Natural killer cell treated with Interleukin-12 subunit alpha and Interleukin-12 subunit beta and Interleukin-15 and Interleukin-18, amount 100 ng/mL, for 72 hours (primary cell): ENCODE results near the gene REXO2. TPM values are rescaled to one million over a fixed set of nuclear protein-coding genes. Genes with fewer than 3 reads are reported as not detected.

ENCODE experiments used
- ATAC-seq, 2 donors: fragments of 150-1000 bp; cut with Tn5 transposase in 1 of 2; sonication (Bioruptor Pico), chemical (Tn5 transposase) in 1 of 2; 2 replicates each; pipeline ENCODE4 v1.10.0; 2021
- DNase-seq: peaks from one replicate; pipeline ENCODE4 v3.0.0; 2022; ENCODE audit warnings: low spot score
- H3K27ac Mint-ChIP-seq, 2 donors: 1 replicate in 1 of 2; 2 replicates in 1 of 2; pipeline ENCODE4 v1.8.0; 2022; ENCODE audit warnings: mixed read lengths in 2 of 2, mild to moderate bottlenecking in 1 of 2, moderate library complexity in 1 of 2
- H3K27me3 Mint-ChIP-seq, 2 donors: 1 replicate in 1 of 2; 2 replicates in 1 of 2; pipeline ENCODE4 v1.8.0; 2022; ENCODE audit warnings: mixed read lengths in 2 of 2
- H3K36me3 Mint-ChIP-seq: one replicate; pipeline ENCODE4 v1.8.0; 2022; ENCODE audit warnings: mixed read lengths
- H3K4me1 Mint-ChIP-seq, 2 donors: 1 replicate in 1 of 2; 2 replicates in 1 of 2; pipeline ENCODE4 v1.8.0; 2022; ENCODE audit warnings: low read depth in 2 of 2, mixed read lengths in 2 of 2, mild to moderate bottlenecking in 1 of 2
- H3K4me3 Mint-ChIP-seq: one replicate; pipeline ENCODE4 v1.8.0; 2022; ENCODE audit warnings: mixed read lengths
- H3K9me3 Mint-ChIP-seq: 2 replicates; pipeline ENCODE4 v1.8.0; 2022; ENCODE audit warnings: mixed read lengths
- total RNA-seq, 2 donors: library from RNA; stranded (reverse); gene quantifications; one replicate each; pipeline ENCODE4 v1.2.3, GENCODE V29; 2022

The REXO2 gene
- total RNA-seq, 2 donors from 2014 or later, result 43.8 to 49.6 TPM

DNA sequence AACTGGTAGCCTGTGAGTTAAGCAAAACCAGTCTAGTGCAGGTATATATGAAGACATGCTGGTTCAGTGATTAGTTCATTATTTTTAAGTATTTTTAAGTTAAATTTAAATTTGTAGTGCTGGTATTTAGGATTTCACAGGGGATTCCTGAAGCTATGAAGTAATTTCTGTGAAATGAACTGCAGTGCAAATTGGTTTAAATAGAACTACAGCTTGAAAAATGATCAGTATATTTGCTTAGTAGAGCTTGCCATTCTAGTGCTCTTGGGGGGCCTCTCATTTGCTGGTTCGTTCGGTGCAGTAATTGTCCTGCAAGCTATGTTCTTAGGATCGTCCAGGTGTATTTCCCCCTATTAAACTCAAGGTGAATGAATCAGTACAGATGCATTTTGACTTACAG, 13.1 kb downstream of the REXO2 start:
- H3K9me3 Mint-ChIP-seq, result no peaks in the 10 kb centered on the region
- peaks cover 5% of the 10 kb centered on the region for H3K36me3 Mint-ChIP-seq
- DNase-seq, result no peak
- no peak overlapping the region for H3K27ac Mint-ChIP-seq
- H3K27me3 Mint-ChIP-seq, result no peaks in the 10 kb centered on the region
- H3K4me3 Mint-ChIP-seq, result no peak overlapping the region
- H3K4me1 Mint-ChIP-seq, result peaks cover 0 to under 1% of the 10 kb centered on the region in 2 donors
- no peak for ATAC-seq

DNA sequence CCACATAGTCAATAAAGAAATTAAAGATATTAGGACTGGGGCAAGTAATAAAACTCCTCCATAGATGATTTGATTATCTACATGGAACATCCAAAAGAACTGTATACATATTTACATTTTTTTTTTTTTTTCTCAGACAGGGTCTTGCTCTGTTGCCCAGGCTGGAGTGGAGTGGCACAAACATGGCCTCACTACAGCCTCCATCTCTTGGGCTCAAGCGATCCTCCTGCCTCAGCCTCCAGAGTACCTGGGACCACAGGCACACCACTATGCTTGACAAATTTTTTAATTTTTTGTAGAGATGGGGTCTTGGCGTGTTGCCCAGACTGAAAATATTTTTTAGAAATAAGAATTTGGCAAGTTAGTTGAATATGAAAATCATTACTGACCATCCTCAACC, 24.7 kb downstream of the REXO2 start:
- DNase-seq, result no peak
- peaks cover 11% of the 10 kb centered on the region for H3K36me3 Mint-ChIP-seq
- no peaks in the 10 kb centered on the region for H3K27me3 Mint-ChIP-seq

DNA sequence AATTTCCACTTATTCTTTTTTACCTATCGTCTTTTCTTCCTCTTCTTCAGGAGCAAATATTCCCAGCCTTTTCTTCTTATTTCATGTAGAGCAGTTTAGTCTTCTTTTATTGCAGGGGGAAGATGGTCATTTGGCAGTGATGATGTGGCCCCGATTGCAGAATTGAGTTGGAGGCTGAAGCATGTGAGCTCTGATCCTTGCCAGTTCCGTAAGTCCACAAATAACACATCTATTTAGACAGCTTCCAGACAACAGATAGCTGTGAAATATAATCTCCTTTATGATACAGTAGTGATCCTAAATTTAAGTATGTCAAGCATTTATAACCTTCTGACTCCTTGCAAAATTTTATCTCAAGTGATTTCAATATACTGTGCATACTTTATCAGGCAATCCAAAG, 27.5 kb downstream of the REXO2 start:
- Mint-ChIP-seq H3K27ac (no peak overlapping the region), H3K36me3 (peaks cover 9% of the 10 kb centered on the region)

More for the DNA sequence above, 24.7 kb downstream of the REXO2 start:
- Mint-ChIP-seq H3K4me1 (no peaks in the 10 kb centered on the region), H3K9me3 (peaks cover 3% of the 10 kb centered on the region), H3K27ac (no peak overlapping the region), H3K4me3 (no peak overlapping the region)
- no peak for ATAC-seq

DNA sequence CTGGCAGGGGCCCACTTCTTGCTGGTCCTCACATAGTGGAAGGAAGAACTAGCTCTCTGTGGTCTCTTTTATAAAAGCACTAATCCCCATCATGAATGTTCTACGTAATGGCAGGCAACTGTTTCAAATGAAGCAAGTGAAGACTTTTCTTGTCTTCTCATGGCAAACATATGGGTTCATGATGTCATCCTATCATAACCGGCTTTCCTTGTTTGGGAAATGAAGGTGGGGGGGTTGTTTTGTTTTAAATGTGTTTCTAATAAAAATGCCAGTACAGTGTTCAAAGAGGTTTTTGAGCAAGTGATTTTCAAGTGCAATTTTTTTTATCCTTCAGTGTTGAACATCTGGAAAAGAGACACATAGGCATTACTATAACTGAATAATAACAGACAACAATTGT, 33.4 kb downstream of the REXO2 start:
- Mint-ChIP-seq H3K27ac (no peak overlapping the region), H3K4me1 (no peaks in the 10 kb centered on the region), H3K36me3 (no peaks in the 10 kb centered on the region), H3K4me3 (no peak overlapping the region), H3K27me3 (peaks cover 19 to 25% of the 10 kb centered on the region in 2 donors), H3K9me3 (no peaks in the 10 kb centered on the region)
- ATAC-seq, result no peak
- no peak for DNase-seq

More for the DNA sequence above, 27.5 kb downstream of the REXO2 start:
- Mint-ChIP-seq H3K4me3 (no peak overlapping the region), H3K9me3 (peaks cover 3% of the 10 kb centered on the region), H3K27me3 (no peaks in the 10 kb centered on the region), H3K4me1 (no peaks in the 10 kb centered on the region)
- DNase-seq (no peak), ATAC-seq (no peak)

DNA sequence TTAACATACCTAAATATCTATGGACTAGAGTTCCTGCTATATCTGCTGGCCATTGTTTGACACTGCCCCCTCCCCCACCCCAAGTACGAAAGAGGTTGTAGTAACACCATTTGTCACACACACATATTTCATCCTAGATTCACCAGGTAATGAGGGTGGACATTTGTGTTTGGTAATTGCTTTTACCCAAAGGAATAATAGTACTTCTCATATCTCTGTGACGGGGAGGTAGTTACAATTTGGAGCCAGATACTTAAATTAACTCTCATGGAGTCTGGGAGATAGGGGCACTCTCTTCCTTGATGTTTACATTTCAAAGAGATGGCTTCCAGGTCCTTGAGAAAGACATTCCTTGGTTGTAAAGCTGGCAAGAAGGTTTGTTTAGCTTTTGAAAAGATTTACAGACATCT, 38.7 kb downstream of the REXO2 start:
- peaks cover 27 to 39% of the 10 kb centered on the region in 2 donors for H3K27me3 Mint-ChIP-seq
- no peak for DNase-seq
- H3K27ac Mint-ChIP-seq, result no peak overlapping the region
- ATAC-seq, result no peak
- H3K4me1 Mint-ChIP-seq, result no peaks in the 10 kb centered on the region
- no peaks in the 10 kb centered on the region for H3K36me3 Mint-ChIP-seq
- H3K4me3 Mint-ChIP-seq, result no peak overlapping the region
- H3K9me3 Mint-ChIP-seq, result no peaks in the 10 kb centered on the region

DNA sequence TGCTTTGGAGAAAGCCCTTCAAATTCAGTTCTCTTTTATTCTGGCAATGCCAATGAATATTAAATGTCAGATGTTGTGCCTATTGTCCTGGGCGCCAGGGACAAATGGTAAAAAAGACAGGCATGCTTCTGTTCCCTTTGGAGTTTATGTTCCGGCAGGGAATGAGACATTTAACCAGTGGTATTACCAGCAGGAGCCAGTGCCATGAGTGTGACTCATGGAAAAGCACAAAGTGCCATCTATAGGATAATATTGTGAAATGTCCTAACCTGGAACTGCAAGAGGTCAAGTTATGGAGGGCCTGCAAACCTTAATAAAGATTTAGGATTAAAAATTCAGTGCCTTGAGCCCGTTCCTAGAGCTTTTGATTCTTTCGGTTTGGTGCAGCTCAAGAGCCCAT, 39.5 kb downstream of the REXO2 start:
- DNase-seq (no peak), ATAC-seq (no peak)
- no peak overlapping the region for H3K27ac Mint-ChIP-seq
- peaks cover 25 to 37% of the 10 kb centered on the region in 2 donors for H3K27me3 Mint-ChIP-seq
- H3K9me3 Mint-ChIP-seq, result no peaks in the 10 kb centered on the region
- H3K4me3 Mint-ChIP-seq, result no peak overlapping the region
- no peaks in the 10 kb centered on the region for H3K4me1 Mint-ChIP-seq
- no peaks in the 10 kb centered on the region for H3K36me3 Mint-ChIP-seq

DNA sequence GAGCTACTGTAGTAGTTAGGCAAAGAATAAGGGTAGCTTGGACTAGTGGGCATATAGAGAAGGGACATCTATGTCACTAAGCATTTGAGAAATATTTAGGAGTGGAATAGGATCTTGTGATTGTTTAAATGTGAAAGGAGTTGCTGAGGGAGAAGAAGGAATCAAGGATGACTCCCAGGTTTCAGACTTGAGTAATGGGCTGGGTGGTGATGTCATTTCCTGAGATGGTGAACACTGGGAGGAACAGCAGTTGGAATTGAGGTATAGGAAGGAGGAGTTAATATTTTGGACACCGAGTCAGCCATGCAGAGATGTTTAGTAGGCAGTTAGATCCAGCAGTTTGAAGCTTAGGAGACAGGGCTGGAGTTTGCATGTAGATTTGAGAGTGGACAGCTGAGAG, 40.1 kb downstream of the REXO2 start:
- H3K4me1 Mint-ChIP-seq, result no peaks in the 10 kb centered on the region

DNA sequence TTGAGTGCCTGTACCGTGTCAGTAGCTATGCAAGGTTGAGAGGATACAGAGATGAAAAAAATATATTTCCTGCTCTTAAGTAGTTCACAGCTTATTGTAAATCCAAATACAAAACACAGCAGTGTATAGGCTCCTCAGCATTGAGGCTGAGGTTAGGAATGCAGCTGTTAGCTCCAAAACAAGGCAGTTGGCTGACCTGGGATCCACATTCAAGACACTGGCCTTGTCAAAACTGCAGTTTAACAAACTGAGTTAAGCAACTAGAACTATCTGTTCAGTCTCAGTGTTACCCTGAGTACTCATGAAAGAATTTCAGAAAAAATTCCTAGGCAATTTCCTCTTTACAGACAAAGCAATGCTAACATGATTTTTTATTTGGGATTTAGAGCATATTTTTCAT, 42.8 kb downstream of the REXO2 start:
- H3K9me3 Mint-ChIP-seq, result no peaks in the 10 kb centered on the region
- ATAC-seq (no peak), DNase-seq (no peak)
- peaks cover 17 to 30% of the 10 kb centered on the region in 2 donors for H3K27me3 Mint-ChIP-seq
- H3K27ac Mint-ChIP-seq, result no peak overlapping the region
- no peak overlapping the region for H3K4me3 Mint-ChIP-seq
- no peaks in the 10 kb centered on the region for H3K4me1 Mint-ChIP-seq
- H3K36me3 Mint-ChIP-seq, result no peaks in the 10 kb centered on the region

More for the DNA sequence above, 40.1 kb downstream of the REXO2 start:
- H3K4me3 Mint-ChIP-seq, result no peak overlapping the region
- no peak for DNase-seq
- no peaks in the 10 kb centered on the region for H3K9me3 Mint-ChIP-seq
- H3K27ac Mint-ChIP-seq, result no peak overlapping the region
- ATAC-seq, result no peak
- peaks cover 22 to 36% of the 10 kb centered on the region in 2 donors for H3K27me3 Mint-ChIP-seq
- H3K36me3 Mint-ChIP-seq, result no peaks in the 10 kb centered on the region

DNA sequence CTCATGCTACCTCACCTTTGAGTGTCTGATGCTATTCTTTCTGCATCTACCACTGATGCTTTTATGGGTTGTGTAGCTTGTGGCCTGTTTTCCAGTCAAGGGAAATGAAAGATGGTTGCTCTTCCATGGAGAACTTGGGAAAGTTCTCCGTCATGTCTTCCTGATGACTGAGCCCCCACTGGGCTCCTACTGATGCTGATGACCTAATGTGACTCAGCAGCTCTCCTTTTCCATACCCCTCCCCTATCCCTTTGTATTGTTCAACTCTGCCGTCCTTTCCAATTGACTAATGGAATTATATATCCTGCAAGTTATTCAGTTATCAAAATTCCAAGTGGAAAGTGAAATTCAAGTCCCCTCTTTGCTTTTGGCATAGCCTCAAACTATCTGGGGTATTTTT, 44.7 kb downstream of the REXO2 start:
- Mint-ChIP-seq H3K27ac (no peak overlapping the region), H3K9me3 (peaks cover 2% of the 10 kb centered on the region), H3K36me3 (no peaks in the 10 kb centered on the region), H3K4me3 (no peak overlapping the region), H3K27me3 (peaks cover 19 to 41% of the 10 kb centered on the region in 2 donors), H3K4me1 (no peaks in the 10 kb centered on the region)
- DNase-seq, result no peak
- ATAC-seq, result no peak

DNA sequence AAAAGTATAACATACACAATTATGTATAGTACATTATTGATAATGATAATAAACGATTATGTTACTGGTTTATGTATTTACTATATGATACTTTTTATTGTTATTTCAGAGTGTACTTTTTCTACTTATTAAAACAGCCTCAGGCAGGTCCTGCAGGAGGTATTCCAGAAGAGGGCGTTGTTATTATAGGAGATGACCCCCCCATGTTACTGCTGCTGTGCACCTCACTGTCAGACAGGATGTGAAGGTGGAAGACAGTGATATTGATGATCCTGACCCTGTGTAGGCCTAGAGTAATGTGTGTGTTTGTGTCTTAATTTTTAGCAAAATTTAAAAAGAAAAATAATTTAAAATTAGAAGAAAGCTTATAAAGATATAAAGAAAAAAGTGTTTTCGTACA, 57.6 kb downstream of the REXO2 start:
- no peak overlapping the region for H3K4me3 Mint-ChIP-seq
- no peak overlapping the region for H3K27ac Mint-ChIP-seq
- H3K36me3 Mint-ChIP-seq, result no peaks in the 10 kb centered on the region
- no peak for ATAC-seq
- H3K9me3 Mint-ChIP-seq, result no peaks in the 10 kb centered on the region
- H3K27me3 Mint-ChIP-seq, result peaks cover 7% of the 10 kb centered on the region in 2 donors
- DNase-seq, result no peak
- no peaks in the 10 kb centered on the region for H3K4me1 Mint-ChIP-seq

DNA sequence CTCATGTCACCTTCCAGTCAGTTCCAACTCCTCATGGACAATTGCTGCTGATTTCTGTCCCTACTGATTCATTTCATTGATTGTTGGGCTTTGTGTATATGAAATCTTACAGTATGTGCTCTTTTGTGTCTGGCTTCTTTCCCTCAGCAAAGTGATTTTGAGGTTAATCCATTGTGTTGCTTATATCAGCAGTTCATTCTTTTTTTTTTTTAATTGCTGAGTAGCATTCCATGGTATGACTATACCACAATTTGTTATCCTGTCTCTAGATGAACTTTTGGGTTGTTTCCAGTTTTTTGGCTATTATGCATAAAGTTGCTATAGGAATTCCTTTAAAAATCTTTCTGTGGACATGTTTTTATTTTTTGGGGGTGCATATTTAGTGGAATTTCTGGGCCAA, 60.5 kb downstream of the REXO2 start:
- Mint-ChIP-seq H3K27ac (no peak overlapping the region), H3K4me3 (no peak overlapping the region), H3K36me3 (no peaks in the 10 kb centered on the region), H3K4me1 (no peaks in the 10 kb centered on the region), H3K9me3 (no peaks in the 10 kb centered on the region), H3K27me3 (peaks cover 16 to 19% of the 10 kb centered on the region in 2 donors)
- ATAC-seq (no peak), DNase-seq (no peak)

Other genes with a start within 250 kb of the REXO2 start
- not detected for gene NNMT, start 143.1 kb upstream of the REXO2 start, total RNA-seq
- 1 to 10 TPM; 5.7 to 6.4 TPM for gene C11orf71, start 39.0 kb upstream of the REXO2 start, total RNA-seq
- gene RBM7, start 38.8 kb upstream of the REXO2 start, total RNA-seq, result 10 to 100 TPM; 20.2 to 34.1 TPM
- not detected for gene NXPE1, start 120.4 kb downstream of the REXO2 start, total RNA-seq
- not detected for gene NXPE4, start 156.3 kb downstream of the REXO2 start, total RNA-seq
- gene NXPE2, start 239.1 kb downstream of the REXO2 start, total RNA-seq, result not detected